BLaER1 (cell line): ENCODE data around the gene VIPR2.
A peak's percentile ranks its signal among the peaks of the same experiment; 100 is the strongest.

ENCODE experiments used
- H3K27ac ChIP-seq: shearing (Covaris generic); formaldehyde crosslinking; 2 replicates; pipeline ENCODE4 v1.8.1; 2022
- H3K27me3 ChIP-seq: shearing (Covaris generic); formaldehyde crosslinking; 2 replicates; pipeline ENCODE4 v1.8.1; 2022
- H3K36me3 ChIP-seq: shearing (Covaris generic); formaldehyde crosslinking; 2 replicates; pipeline ENCODE4 v1.8.1; 2022
- H3K4me1 ChIP-seq: shearing (Covaris generic); formaldehyde crosslinking; 2 replicates; pipeline ENCODE4 v1.8.1; 2022
- H3K4me2 ChIP-seq: shearing (Covaris generic); formaldehyde crosslinking; 2 replicates; pipeline ENCODE4 v1.8.1; 2022
- H3K4me3 ChIP-seq: shearing (Covaris generic); formaldehyde crosslinking; 2 replicates; pipeline ENCODE4 v1.8.1; 2022
- H3K9ac ChIP-seq: shearing (Covaris generic); formaldehyde crosslinking; 2 replicates; pipeline ENCODE4 v1.8.1; 2022
- H3K9me3 ChIP-seq: shearing (Covaris generic); formaldehyde crosslinking; 2 replicates; pipeline ENCODE4 v1.8.1; 2022
- H4K20me1 ChIP-seq: shearing (Covaris generic); formaldehyde crosslinking; 2 replicates; pipeline ENCODE4 v1.8.1; 2022
- Cebpa-rat ChIP-seq: shearing (Covaris generic); IDR thresholded peaks from 2 replicates; pipeline ENCODE4 v1.8.1; 2022

VIPR2 gene

GRCh38 chr7:159068893-159069448 is 75.7 kb downstream of the VIPR2 start:
- no peaks in the 10 kb centered on the region for H4K20me1 ChIP-seq
- peaks cover 50% of the 10 kb centered on the region for H3K4me1 ChIP-seq
- no peak overlapping the region for H3K9ac ChIP-seq
- H3K27me3 ChIP-seq, result no peaks in the 10 kb centered on the region
- TF ChIP-seq Cebpa-rat, result no peak
- peak overlapping the region; percentile 47; the same call in 1 of the 2 replicates for H3K27ac ChIP-seq
- H3K36me3 ChIP-seq, result no peaks in the 10 kb centered on the region
- H3K4me2 ChIP-seq, result peak overlapping the region; percentile 63
- no peak overlapping the region for H3K4me3 ChIP-seq
- no peaks in the 10 kb centered on the region for H3K9me3 ChIP-seq

- Histone ChIP-seq H3K4me3 (no peak overlapping the region), H3K4me1 (peaks cover 50% of the 10 kb centered on the region), H3K4me2 (peak overlapping the region; percentile 63), H3K36me3 (no peaks in the 10 kb centered on the region), H3K9ac (peak overlapping the region; percentile 43; the same call in 1 of the 2 replicates), H3K27ac (peak overlapping the region; percentile 47; the same call in 1 of the 2 replicates), H3K9me3 (no peaks in the 10 kb centered on the region), H4K20me1 (no peaks in the 10 kb centered on the region), H3K27me3 (no peaks in the 10 kb centered on the region)
- no peak for TF ChIP-seq Cebpa-rat
Measured at GRCh38 chr7:159068488-159068811, 76.2 kb downstream of the VIPR2 start.

- no peaks in the 10 kb centered on the region for H4K20me1 ChIP-seq
- peaks cover 50% of the 10 kb centered on the region for H3K4me1 ChIP-seq
- TF ChIP-seq Cebpa-rat, result no peak
- H3K9ac ChIP-seq, result peak overlapping the region; percentile 43; the same call in 1 of the 2 replicates
- peak overlapping the region; percentile 47; the same call in 1 of the 2 replicates for H3K27ac ChIP-seq
- H3K36me3 ChIP-seq, result no peaks in the 10 kb centered on the region
- H3K4me2 ChIP-seq, result peak overlapping the region; percentile 63
- H3K27me3 ChIP-seq, result no peaks in the 10 kb centered on the region
- peaks cover 6% of the 10 kb centered on the region for H3K9me3 ChIP-seq
- no peak overlapping the region for H3K4me3 ChIP-seq
Measured at GRCh38 chr7:159067576-159068487, 76.8 kb downstream of the VIPR2 start.

- no peak for TF ChIP-seq Cebpa-rat
- H3K9ac ChIP-seq, result no peak overlapping the region
- no peaks in the 10 kb centered on the region for H4K20me1 ChIP-seq
- no peak overlapping the region for H3K27ac ChIP-seq
- H3K4me2 ChIP-seq, result no peak overlapping the region
- no peaks in the 10 kb centered on the region; the same call in 1 of the 2 replicates for H3K36me3 ChIP-seq
- peaks cover 14% of the 10 kb centered on the region for H3K9me3 ChIP-seq
- no peak overlapping the region for H3K4me3 ChIP-seq
- peaks cover 45% of the 10 kb centered on the region for H3K4me1 ChIP-seq
- no peaks in the 10 kb centered on the region for H3K27me3 ChIP-seq
Measured at GRCh38 chr7:159066816-159067575, 77.7 kb downstream of the VIPR2 start.

GRCh38 chr7:159065852-159066480 is 78.7 kb downstream of the VIPR2 start:
- Histone ChIP-seq H3K36me3 (no peaks in the 10 kb centered on the region; the same call in 1 of the 2 replicates), H3K27ac (no peak overlapping the region), H3K9me3 (peaks cover 24% of the 10 kb centered on the region), H3K9ac (no peak overlapping the region), H3K4me3 (no peak overlapping the region), H3K27me3 (no peaks in the 10 kb centered on the region), H3K4me1 (peaks cover 38% of the 10 kb centered on the region), H4K20me1 (no peaks in the 10 kb centered on the region), H3K4me2 (no peak overlapping the region)
- TF ChIP-seq Cebpa-rat, result no peak

- peaks cover 28% of the 10 kb centered on the region for H3K4me1 ChIP-seq
- no peak overlapping the region for H3K4me2 ChIP-seq
- no peaks in the 10 kb centered on the region for H3K27me3 ChIP-seq
- H3K9me3 ChIP-seq, result peaks cover 28% of the 10 kb centered on the region
- no peaks in the 10 kb centered on the region; the same call in 1 of the 2 replicates for H3K36me3 ChIP-seq
- no peak overlapping the region for H3K4me3 ChIP-seq
- no peak overlapping the region for H3K27ac ChIP-seq
- H4K20me1 ChIP-seq, result no peaks in the 10 kb centered on the region
- H3K9ac ChIP-seq, result no peak overlapping the region
- no peak for TF ChIP-seq Cebpa-rat
Measured at GRCh38 chr7:159064816-159065510, 79.7 kb downstream of the VIPR2 start.

GRCh38 chr7:159064121-159064815 is 80.4 kb downstream of the VIPR2 start:
- no peak overlapping the region for H3K9ac ChIP-seq
- H4K20me1 ChIP-seq, result no peaks in the 10 kb centered on the region
- no peaks in the 10 kb centered on the region for H3K27me3 ChIP-seq
- H3K4me1 ChIP-seq, result peaks cover 21% of the 10 kb centered on the region
- H3K27ac ChIP-seq, result no peak overlapping the region
- H3K9me3 ChIP-seq, result peaks cover 28% of the 10 kb centered on the region
- H3K4me3 ChIP-seq, result no peak overlapping the region
- TF ChIP-seq Cebpa-rat, result no peak
- H3K36me3 ChIP-seq, result no peaks in the 10 kb centered on the region; the same call in 1 of the 2 replicates
- H3K4me2 ChIP-seq, result no peak overlapping the region

GRCh38 chr7:159063046-159063840 is 81.4 kb downstream of the VIPR2 start:
- Histone ChIP-seq H3K4me2 (no peak overlapping the region), H3K4me1 (peaks cover 11% of the 10 kb centered on the region)
- no peak for TF ChIP-seq Cebpa-rat

More at GRCh38 chr7:159063046-159063840, 81.4 kb downstream of the VIPR2 start:
- Histone ChIP-seq H4K20me1 (no peaks in the 10 kb centered on the region), H3K9me3 (peaks cover 28% of the 10 kb centered on the region), H3K27me3 (no peaks in the 10 kb centered on the region), H3K27ac (no peak overlapping the region), H3K36me3 (no peaks in the 10 kb centered on the region; the same call in 1 of the 2 replicates), H3K4me3 (no peak overlapping the region), H3K9ac (no peak overlapping the region)
